ENCODE measurements around the gene RCOR2.

DNA sequence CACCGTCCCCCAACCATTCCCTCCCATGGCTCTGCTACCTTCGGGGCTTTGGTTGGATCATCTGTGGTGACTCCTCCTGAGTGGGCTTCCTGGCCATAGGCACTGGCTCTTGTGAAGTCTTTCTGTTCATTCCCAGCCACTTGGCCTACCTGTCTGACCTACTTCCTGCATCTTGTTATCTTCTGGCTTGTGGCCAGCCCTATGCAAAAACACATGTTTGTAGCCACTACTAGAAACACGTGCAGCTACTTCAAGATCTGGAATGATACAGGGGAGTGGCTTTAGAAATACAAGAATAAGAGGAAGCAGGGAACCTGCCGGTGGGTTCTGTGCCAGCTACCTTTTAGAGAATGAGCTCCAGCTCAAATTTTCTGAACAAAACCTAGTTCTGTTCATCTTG lies 20.9 kb downstream of the RCOR2 start:
- TF ChIP-seq, protein P1, sequence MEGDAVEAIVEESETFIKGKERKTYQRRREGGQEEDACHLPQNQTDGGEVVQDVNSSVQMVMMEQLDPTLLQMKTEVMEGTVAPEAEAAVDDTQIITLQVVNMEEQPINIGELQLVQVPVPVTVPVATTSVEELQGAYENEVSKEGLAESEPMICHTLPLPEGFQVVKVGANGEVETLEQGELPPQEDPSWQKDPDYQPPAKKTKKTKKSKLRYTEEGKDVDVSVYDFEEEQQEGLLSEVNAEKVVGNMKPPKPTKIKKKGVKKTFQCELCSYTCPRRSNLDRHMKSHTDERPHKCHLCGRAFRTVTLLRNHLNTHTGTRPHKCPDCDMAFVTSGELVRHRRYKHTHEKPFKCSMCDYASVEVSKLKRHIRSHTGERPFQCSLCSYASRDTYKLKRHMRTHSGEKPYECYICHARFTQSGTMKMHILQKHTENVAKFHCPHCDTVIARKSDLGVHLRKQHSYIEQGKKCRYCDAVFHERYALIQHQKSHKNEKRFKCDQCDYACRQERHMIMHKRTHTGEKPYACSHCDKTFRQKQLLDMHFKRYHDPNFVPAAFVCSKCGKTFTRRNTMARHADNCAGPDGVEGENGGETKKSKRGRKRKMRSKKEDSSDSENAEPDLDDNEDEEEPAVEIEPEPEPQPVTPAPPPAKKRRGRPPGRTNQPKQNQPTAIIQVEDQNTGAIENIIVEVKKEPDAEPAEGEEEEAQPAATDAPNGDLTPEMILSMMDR (IDR thresholded peaks at IDR 0.05), result no peak
- no peak for TF ChIP-seq POLR2A (IDR thresholded peaks at IDR 0.05)

Measured in adrenal gland (tissue), 5 donors.